IMR-90 (cell line): ENCODE results near the gene FOXP4. TPM values are rescaled to one million over a fixed set of nuclear protein-coding genes. Genes with fewer than 3 reads are reported as not detected.

Source experiments
- ATAC-seq: fragments of 200-7000 bp; cut with Tn5 transposase; 2 replicates; pipeline ENCODE4 v1.9.1; 2020; ENCODE audit warnings: low read depth, mild to moderate bottlenecking, moderate library complexity
- BruUV-seq: library from RNA; stranded (reverse); fragments of 400-500 nt; replicated peaks from 2 replicates; lab custom pipeline; 2021; lab: Mats Ljungman, UMichigan
- CTCF ChIA-PET: fragments of 300-600 bp; formaldehyde crosslinking; extraction: SDS; loops from one replicate; lab custom pipeline; 2021; ENCODE audit warnings: antibody characterized with exemption; lab: Yijun Ruan, JAX
- POLR2A ChIA-PET: fragments of 300-600 bp; sonication (Branson Sonifier 250); formaldehyde crosslinking; loops from one replicate; lab custom pipeline; 2022; ENCODE audit warnings: antibody characterized with exemption; ENCODE audit not compliant: unreplicated experiment; lab: Charles Lee
- DNase-seq: peaks from one replicate; pipeline ENCODE4 v3.0.0; 2013
- H2AFZ ChIP-seq: replicated peaks from 2 replicates; pipeline ENCODE3; 2013; ENCODE audit warnings: low read length, mild to moderate bottlenecking; ENCODE audit not compliant: poor library complexity
- H2AK5ac ChIP-seq: 2 replicates; pipeline ENCODE4 v1.6.1; 2013; ENCODE audit warnings: low read depth, low read length, inconsistent platforms
- H2AK9ac ChIP-seq: replicated peaks from 2 replicates; pipeline ENCODE3; 2013; ENCODE audit warnings: mild to moderate bottlenecking, low read depth, low read length, moderate library complexity; ENCODE audit not compliant: poor library complexity
- H2BK120ac ChIP-seq: 2 replicates; pipeline ENCODE4 v1.6.1; 2013; ENCODE audit warnings: low read depth, low read length, inconsistent platforms
- H2BK15ac ChIP-seq: 3 replicates; pipeline ENCODE4 v1.6.1; 2013; ENCODE audit warnings: low read depth, low read length, inconsistent platforms
- H2BK20ac ChIP-seq: 2 replicates; pipeline ENCODE4 v1.6.1; 2013; ENCODE audit warnings: low read depth, mild to moderate bottlenecking, inconsistent platforms, low read length, moderate library complexity
- H2BK5ac ChIP-seq: 2 replicates; pipeline ENCODE4 v1.6.1; 2013; ENCODE audit warnings: mild to moderate bottlenecking, low read depth, low read length, inconsistent platforms; ENCODE audit not compliant: poor library complexity, severe bottlenecking
- H3K14ac ChIP-seq: replicated peaks from 2 replicates; pipeline ENCODE4 v1.6.1; 2013; ENCODE audit warnings: low read depth, low read length, inconsistent platforms
- H3K18ac ChIP-seq: 2 replicates; pipeline ENCODE4 v1.6.1; 2013; ENCODE audit warnings: low read depth, low read length, control low read depth
- H3K23ac ChIP-seq: 2 replicates; pipeline ENCODE4 v1.6.1; 2013; ENCODE audit warnings: low read depth, low read length, inconsistent platforms
- H3K27ac ChIP-seq: 2 replicates; pipeline ENCODE4 v1.5.1; 2013; ENCODE audit warnings: mild to moderate bottlenecking, control low read depth, low read length; ENCODE audit not compliant: insufficient read depth
- H3K27me3 ChIP-seq: 2 replicates; pipeline ENCODE4 v1.6.1; 2013; ENCODE audit warnings: low read length; ENCODE audit not compliant: control insufficient read depth, insufficient read depth
- H3K36me3 ChIP-seq: 2 replicates; pipeline ENCODE4 v1.6.1; 2013; ENCODE audit warnings: low read length, mixed read lengths; ENCODE audit not compliant: control insufficient read depth, insufficient read depth
- H3K4ac ChIP-seq: 2 replicates; pipeline ENCODE4 v1.6.1; 2013; ENCODE audit warnings: low read depth, low read length, inconsistent platforms
- H3K4me1 ChIP-seq: 2 replicates; pipeline ENCODE4 v1.6.1; 2013; ENCODE audit warnings: low read length, mixed read lengths; ENCODE audit not compliant: control insufficient read depth, insufficient read depth
- H3K4me2 ChIP-seq: 2 replicates; pipeline ENCODE4 v1.6.1; 2013; ENCODE audit warnings: low read depth, mild to moderate bottlenecking, control low read depth, low read length, moderate library complexity
- H3K4me3 ChIP-seq: 2 replicates; pipeline ENCODE4 v1.5.1; 2013; ENCODE audit warnings: low read depth, mild to moderate bottlenecking, control low read depth, low read length, moderate library complexity; ENCODE audit not compliant: insufficient read depth
- H3K56ac ChIP-seq: 2 replicates; pipeline ENCODE4 v1.6.1; 2013; ENCODE audit warnings: low read length, inconsistent platforms; ENCODE audit not compliant: insufficient read depth; ENCODE audit errors: extremely low read depth
- H3K79me1 ChIP-seq, 2 experiments: 2 replicates each; pipeline ENCODE4 v1.6.1; 2013; ENCODE audit warnings: low read length in 2 of 2, inconsistent platforms in 1 of 2, low read depth in 1 of 2
- H3K9ac ChIP-seq: 2 replicates; pipeline ENCODE4 v1.6.1; 2013; ENCODE audit warnings: low read depth, low read length, control low read depth
- H3K9me1 ChIP-seq: 2 replicates; pipeline ENCODE4 v1.6.1; 2013; ENCODE audit warnings: low read length, inconsistent platforms; ENCODE audit not compliant: insufficient read depth
- H3K9me3 ChIP-seq: 2 replicates; pipeline ENCODE4 v1.6.1; 2013; ENCODE audit warnings: low read length; ENCODE audit not compliant: control insufficient read depth, insufficient read depth
- H4K20me1 ChIP-seq: 2 replicates; pipeline ENCODE4 v1.6.1; 2013; ENCODE audit warnings: low read length, inconsistent platforms; ENCODE audit not compliant: insufficient read depth
- H4K5ac ChIP-seq: 2 replicates; pipeline ENCODE4 v1.6.1; 2013; ENCODE audit warnings: mild to moderate bottlenecking, low read depth, low read length, control low read depth
- H4K8ac ChIP-seq, 2 experiments: 2 replicates each; pipeline ENCODE4 v1.6.1; 2013; ENCODE audit warnings: low read depth in 2 of 2, low read length in 2 of 2, control low read depth in 1 of 2, inconsistent platforms in 1 of 2
- H4K91ac ChIP-seq: 2 replicates; pipeline ENCODE4 v1.6.1; 2013; ENCODE audit warnings: low read depth, low read length, inconsistent platforms; ENCODE audit not compliant: insufficient read depth
- BHLHE40 ChIP-seq: fragments of 150-350 bp; IDR thresholded peaks from 2 replicates; pipeline ENCODE4 v1.6.1; 2016; ENCODE audit warnings: mild to moderate bottlenecking, low read depth, low read length
- CEBPB ChIP-seq: IDR thresholded peaks from 2 replicates; pipeline ENCODE4 v1.6.1; 2012; ENCODE audit warnings: low read depth, low read length, improper control_type of control experiment
- CHD1 ChIP-seq: IDR thresholded peaks from 2 replicates; pipeline ENCODE4 v1.6.1; 2012; ENCODE audit warnings: low read depth, low read length, improper control_type of control experiment
- FOS ChIP-seq: fragments of 150-350 bp; IDR thresholded peaks from 2 replicates; pipeline ENCODE4 v1.6.1; 2016; ENCODE audit warnings: low read depth, low read length
- MAFK ChIP-seq: IDR thresholded peaks from 2 replicates; pipeline ENCODE4 v1.6.1; 2012; ENCODE audit warnings: low read depth, low read length, improper control_type of control experiment
- MAZ ChIP-seq: IDR thresholded peaks from 2 replicates; pipeline ENCODE4 v1.6.1; 2012; ENCODE audit warnings: low read depth, mild to moderate bottlenecking, low read length, improper control_type of control experiment, moderate library complexity, borderline replicate concordance
- NFE2L2 ChIP-seq: fragments of 150-350 bp; IDR thresholded peaks from 2 replicates; pipeline ENCODE4 v1.6.1; 2016; ENCODE audit warnings: low read depth, mild to moderate bottlenecking, low read length
- RAD21 ChIP-seq: IDR thresholded peaks from 2 replicates; pipeline ENCODE4 v1.6.1; 2012; ENCODE audit warnings: low read length, improper control_type of control experiment
- RCOR1 ChIP-seq: IDR thresholded peaks from 2 replicates; pipeline ENCODE4 v1.6.1; 2012; ENCODE audit warnings: mild to moderate bottlenecking, low read length, improper control_type of control experiment; ENCODE audit not compliant: insufficient replicate concordance
- SMC3 ChIP-seq: fragments of 150-350 bp; IDR thresholded peaks from 2 replicates; pipeline ENCODE4 v1.6.1; 2016; ENCODE audit warnings: low read depth, mild to moderate bottlenecking, antibody characterized with exemption, low read length, moderate library complexity
- WGBS, 2 experiments: methylation state at CpG; one replicate each; pipeline versions ENCODE4 v1.1.5 to v1.1.7; 2013; ENCODE audit warnings: missing lambda C conversion rate in 2 of 2; ENCODE audit not compliant: insufficient read length in 1 of 2; ENCODE audit errors: extremely low coverage in 2 of 2; 5-methylcytosine and 5-hydroxymethylcytosine counted together
- dilution Hi-C: fragments of 300-500 bp; cut with HindIII; formaldehyde crosslinking; loops from one replicate; pipeline ENCODE4 v1.14.3; 2018; ENCODE audit warnings: low sequenced_read_pairs; ENCODE audit not compliant: unreplicated experiment
- in situ Hi-C: fragments of 300-500 bp; cut with MboI; formaldehyde crosslinking; loops from 3 replicates; pipeline ENCODE4 v1.14.3; 2019; ENCODE audit warnings: low sequenced_read_pairs, inconsistent platforms, mixed read lengths
- intact Hi-C: fragments of 100-400 bp; cut with micrococcal nuclease; formaldehyde crosslinking; loops from 2 replicates; pipeline ENCODE4 v1.10.0; 2022
- polyA plus RNA-seq, 3 experiments: library from polyadenylated mRNA; depleted of rRNA; stranded (reverse); fragments of >200 nt; gene quantifications; 2 replicates each; pipeline ENCODE4 v1.2.3, GENCODE V29; 2012; ENCODE audit warnings: low replicate concordance in 1 of 3
- total RNA-seq: library from RNA; depleted of rRNA; stranded (reverse); fragments of >200 nt; gene quantifications from 2 replicates; pipeline ENCODE4 v1.2.3, GENCODE V29; 2012
- TF ChIP-seq, protein P1 (sequence below): fragments of 150-350 bp; IDR thresholded peaks from 2 replicates; pipeline ENCODE4 v1.6.1; 2017; ENCODE audit warnings: mild to moderate bottlenecking, antibody characterized with exemption, low read length, low read depth
- TF ChIP-seq, protein P2 (sequence below): fragments of 150-350 bp; IDR thresholded peaks from 2 replicates; pipeline ENCODE4 v1.6.1; 2016; ENCODE audit warnings: low read depth, mild to moderate bottlenecking, low read length, moderate library complexity, borderline replicate concordance
- TF ChIP-seq, protein P3 (sequence below): conservative IDR thresholded peaks from 2 replicates; pipeline ENCODE4 v1.5.1; 2012; ENCODE audit warnings: mild to moderate bottlenecking, low read depth, low read length, improper control_type of control experiment

The FOXP4 gene
- total and polyA plus RNA-seq, 2 of the 4 experiments (the other 2 are of a cell fraction), result 0.72 to 9.5 TPM

DNA sequence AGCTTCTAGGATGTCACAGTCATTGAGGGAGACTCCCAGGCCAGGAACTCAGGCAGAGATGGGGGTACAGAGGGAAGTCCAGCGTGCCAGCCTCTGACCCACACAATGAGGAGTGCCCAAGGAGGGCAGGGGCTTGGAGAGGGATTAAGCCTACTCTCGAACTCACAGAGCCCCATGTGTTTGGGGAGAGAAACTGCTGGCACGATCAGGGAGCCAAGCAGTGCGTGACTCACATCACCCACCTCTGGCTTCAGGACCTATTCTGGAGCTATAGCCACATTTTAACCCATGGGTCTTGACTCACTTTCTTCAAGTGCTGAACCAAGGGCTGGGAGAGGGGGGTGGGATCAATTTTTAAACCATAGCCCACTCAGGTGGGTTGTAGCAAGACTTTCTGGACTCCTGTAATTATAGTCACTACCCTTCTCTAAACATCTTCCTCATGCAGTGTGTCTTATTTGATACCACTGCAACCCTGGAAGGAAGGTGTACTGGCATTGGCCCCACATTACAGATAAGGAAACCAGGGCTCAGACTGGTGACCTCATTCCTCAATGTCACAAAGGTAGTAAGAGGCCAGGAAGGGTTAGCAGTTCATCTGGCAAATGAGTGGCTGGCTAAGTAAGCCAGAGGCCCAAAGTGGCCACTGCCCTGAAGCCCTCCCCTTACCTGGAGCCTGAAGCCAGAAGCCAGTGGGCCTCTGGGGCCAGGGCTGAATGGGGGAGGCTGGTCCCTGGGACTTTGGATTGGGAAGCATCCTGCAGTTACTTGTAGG, 12.0 kb downstream of the FOXP4 start:
- DNase-seq, result peak; percentile 18
- dilution Hi-C loops, result no loop called here
- no peak for TF ChIP-seq NFE2L2
- TF ChIP-seq RAD21, result no peak
- TF ChIP-seq, protein P1, sequence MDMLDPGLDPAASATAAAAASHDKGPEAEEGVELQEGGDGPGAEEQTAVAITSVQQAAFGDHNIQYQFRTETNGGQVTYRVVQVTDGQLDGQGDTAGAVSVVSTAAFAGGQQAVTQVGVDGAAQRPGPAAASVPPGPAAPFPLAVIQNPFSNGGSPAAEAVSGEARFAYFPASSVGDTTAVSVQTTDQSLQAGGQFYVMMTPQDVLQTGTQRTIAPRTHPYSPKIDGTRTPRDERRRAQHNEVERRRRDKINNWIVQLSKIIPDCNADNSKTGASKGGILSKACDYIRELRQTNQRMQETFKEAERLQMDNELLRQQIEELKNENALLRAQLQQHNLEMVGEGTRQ, result no peak
- TF ChIP-seq MAZ, result no peak
- TF ChIP-seq CHD1, result no peak
- no peak for TF ChIP-seq FOS
- no peak for TF ChIP-seq MAFK
- no peak for TF ChIP-seq CEBPB
- no peak for TF ChIP-seq BHLHE40
- no peak for TF ChIP-seq SMC3
- TF ChIP-seq, protein P2, sequence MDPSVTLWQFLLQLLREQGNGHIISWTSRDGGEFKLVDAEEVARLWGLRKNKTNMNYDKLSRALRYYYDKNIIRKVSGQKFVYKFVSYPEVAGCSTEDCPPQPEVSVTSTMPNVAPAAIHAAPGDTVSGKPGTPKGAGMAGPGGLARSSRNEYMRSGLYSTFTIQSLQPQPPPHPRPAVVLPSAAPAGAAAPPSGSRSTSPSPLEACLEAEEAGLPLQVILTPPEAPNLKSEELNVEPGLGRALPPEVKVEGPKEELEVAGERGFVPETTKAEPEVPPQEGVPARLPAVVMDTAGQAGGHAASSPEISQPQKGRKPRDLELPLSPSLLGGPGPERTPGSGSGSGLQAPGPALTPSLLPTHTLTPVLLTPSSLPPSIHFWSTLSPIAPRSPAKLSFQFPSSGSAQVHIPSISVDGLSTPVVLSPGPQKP, result no peak
- no peak for TF ChIP-seq RCOR1
- TF ChIP-seq, protein P3, sequence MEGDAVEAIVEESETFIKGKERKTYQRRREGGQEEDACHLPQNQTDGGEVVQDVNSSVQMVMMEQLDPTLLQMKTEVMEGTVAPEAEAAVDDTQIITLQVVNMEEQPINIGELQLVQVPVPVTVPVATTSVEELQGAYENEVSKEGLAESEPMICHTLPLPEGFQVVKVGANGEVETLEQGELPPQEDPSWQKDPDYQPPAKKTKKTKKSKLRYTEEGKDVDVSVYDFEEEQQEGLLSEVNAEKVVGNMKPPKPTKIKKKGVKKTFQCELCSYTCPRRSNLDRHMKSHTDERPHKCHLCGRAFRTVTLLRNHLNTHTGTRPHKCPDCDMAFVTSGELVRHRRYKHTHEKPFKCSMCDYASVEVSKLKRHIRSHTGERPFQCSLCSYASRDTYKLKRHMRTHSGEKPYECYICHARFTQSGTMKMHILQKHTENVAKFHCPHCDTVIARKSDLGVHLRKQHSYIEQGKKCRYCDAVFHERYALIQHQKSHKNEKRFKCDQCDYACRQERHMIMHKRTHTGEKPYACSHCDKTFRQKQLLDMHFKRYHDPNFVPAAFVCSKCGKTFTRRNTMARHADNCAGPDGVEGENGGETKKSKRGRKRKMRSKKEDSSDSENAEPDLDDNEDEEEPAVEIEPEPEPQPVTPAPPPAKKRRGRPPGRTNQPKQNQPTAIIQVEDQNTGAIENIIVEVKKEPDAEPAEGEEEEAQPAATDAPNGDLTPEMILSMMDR, result no peak

More for the DNA sequence above, 12.0 kb downstream of the FOXP4 start:
- H4K8ac ChIP-seq, result no peak overlapping the region
- peaks cover 10% of the 10 kb centered on the region for H4K20me1 ChIP-seq
- ChIA-PET POLR2A (no interaction called here), CTCF (no interaction called here)
- H2AK5ac ChIP-seq, result no peak overlapping the region
- H3K4me2 ChIP-seq, result no peak overlapping the region
- in situ Hi-C loops, result no loop called here
- ATAC-seq, result no peak
- no peak overlapping the region for H2AK9ac ChIP-seq
- no peak overlapping the region for H4K91ac ChIP-seq
- no peak overlapping the region for H2AFZ ChIP-seq
- H3K79me1 ChIP-seq, result peaks cover 7 to 35% of the 10 kb centered on the region in 2 experiments
- H3K4ac ChIP-seq, result no peak overlapping the region
- H3K56ac ChIP-seq, result no peak overlapping the region
- H3K4me3 ChIP-seq, result no peak overlapping the region
- no CpG with 5 or more reads among the region's 4 CpGs for WGBS, 2 experiments
- H2BK20ac ChIP-seq, result no peak overlapping the region
- BruUV-seq, result no TSS peak
- H3K4me1 ChIP-seq, result no peaks in the 10 kb centered on the region
- H2BK120ac ChIP-seq, result no peak overlapping the region
- no peaks in the 10 kb centered on the region for H3K9me3 ChIP-seq
- intact Hi-C loops, result no loop called here
- H3K14ac ChIP-seq, result no peak overlapping the region
- H2BK15ac ChIP-seq, result no peak overlapping the region
- no peak overlapping the region for H2BK5ac ChIP-seq
- H3K23ac ChIP-seq, result no peak overlapping the region
- H3K27me3 ChIP-seq, result no peaks in the 10 kb centered on the region
- H3K36me3 ChIP-seq, result peaks cover 5% of the 10 kb centered on the region
- no peak overlapping the region for H3K18ac ChIP-seq
- H3K9ac ChIP-seq, result no peak overlapping the region
- no peak overlapping the region for H4K5ac ChIP-seq
- peaks cover 5% of the 10 kb centered on the region; the same call in 1 of the 2 replicates for H3K9me1 ChIP-seq
- no peak overlapping the region for H3K27ac ChIP-seq
